Cardiac muscle cell (in vitro differentiated cells and primary cell): ENCODE measurements around the gene NFE2L3. TPM values are rescaled to one million over a fixed set of nuclear protein-coding genes. Genes with fewer than 3 reads are reported as not detected.
"Not testable (repeated sequence)": the region's sequence is repeated elsewhere in the genome, so short reads cannot be mapped to it uniquely, and the experiment has no call there.

Experiments
- DNase-seq, 2 donors: peaks; one replicate each; pipeline versions ENCODE4 v3.0.0 to v3.0.0-alpha.2; 2010 to 2017; ENCODE audit warnings: low read depth in 1 of 2, low spot score in 1 of 2
- H3K27ac ChIP-seq: fragments of 200-600 bp; sonication (generic); 2 replicates; pipeline ENCODE4 v1.5.1; 2016
- H3K27me3 ChIP-seq: fragments of 200-600 bp; sonication (generic); 2 replicates; pipeline ENCODE4 v1.6.0; 2016; ENCODE audit warnings: control low read depth
- H3K36me3 ChIP-seq: fragments of 200-600 bp; sonication (generic); 2 replicates; pipeline ENCODE4 v1.5.1; 2016; ENCODE audit warnings: control low read depth
- H3K4me1 ChIP-seq: fragments of 200-600 bp; sonication (generic); 2 replicates; pipeline ENCODE4 v1.8.1; 2017; ENCODE audit warnings: low read depth, mild to moderate bottlenecking, mixed run types
- H3K4me3 ChIP-seq: fragments of 200-600 bp; sonication (generic); 2 replicates; pipeline ENCODE4 v1.5.1; 2016; ENCODE audit warnings: mild to moderate bottlenecking
- H3K9me3 ChIP-seq: fragments of 200-600 bp; sonication (generic); 2 replicates; pipeline ENCODE4 v1.5.1; 2017; ENCODE audit warnings: low read depth, mild to moderate bottlenecking, control low read depth
- CTCF ChIP-seq: IDR thresholded peaks from 2 replicates; pipeline ENCODE4 v1.5.1; 2012; ENCODE audit warnings: low read depth, mild to moderate bottlenecking, low read length
- polyA plus RNA-seq: library from polyadenylated mRNA; unstranded; fragments of >200 nt; fragmentation: Nextera tagmentation; extraction: Ambion mirVana; gene quantifications from 2 replicates; pipeline ENCODE4 v1.2.1, GENCODE V29; 2016
- total RNA-seq: library from RNA; depleted of rRNA; stranded (reverse); fragments of >200 nt; gene quantifications from 2 replicates; pipeline ENCODE4 v1.2.3, GENCODE V29; 2016

The NFE2L3 gene
- total and polyA plus RNA-seq, 2 experiments from 2014 or later, result 2.1 TPM

GRCh38 chr7:26115650-26116049, 36.3 kb upstream of the NFE2L3 start:
- Histone ChIP-seq H3K4me1 (no peaks in the 10 kb centered on the region), H3K36me3 (no peaks in the 10 kb centered on the region), H3K27ac (no peak overlapping the region), H3K9me3 (no peaks in the 10 kb centered on the region), H3K27me3 (no peaks in the 10 kb centered on the region), H3K4me3 (no peak overlapping the region)
- no peak for TF ChIP-seq CTCF
- no peak for DNase-seq

GRCh38 chr7:26117142-26117807, 34.7 kb upstream of the NFE2L3 start:
- H3K36me3 ChIP-seq, result no peaks in the 10 kb centered on the region
- no peak overlapping the region for H3K4me3 ChIP-seq
- no peak overlapping the region for H3K27ac ChIP-seq
- no peaks in the 10 kb centered on the region for H3K9me3 ChIP-seq
- no peaks in the 10 kb centered on the region for H3K27me3 ChIP-seq
- TF ChIP-seq CTCF, result no peak
- DNase-seq, result no peak
- no peaks in the 10 kb centered on the region for H3K4me1 ChIP-seq

- Histone ChIP-seq H3K27ac (no peak overlapping the region), H3K36me3 (no peaks in the 10 kb centered on the region)
- TF ChIP-seq CTCF, result no peak
These were observed 34.0 kb upstream of the NFE2L3 start for GRCh38 chr7:26117970-26118369.

GRCh38 chr7:26122745-26123144, 29.3 kb upstream of the NFE2L3 start:
- TF ChIP-seq CTCF, result no peak
- Histone ChIP-seq H3K4me3 (no peak overlapping the region), H3K36me3 (no peaks in the 10 kb centered on the region), H3K27me3 (no peaks in the 10 kb centered on the region), H3K4me1 (no peaks in the 10 kb centered on the region), H3K9me3 (no peaks in the 10 kb centered on the region), H3K27ac (no peak overlapping the region)
- no peak for DNase-seq

More at GRCh38 chr7:26117970-26118369, 34.0 kb upstream of the NFE2L3 start:
- H3K4me1 ChIP-seq, result no peaks in the 10 kb centered on the region
- H3K27me3 ChIP-seq, result no peaks in the 10 kb centered on the region
- no peaks in the 10 kb centered on the region for H3K9me3 ChIP-seq
- H3K4me3 ChIP-seq, result no peak overlapping the region
- DNase-seq, result no peak

- H3K9me3 ChIP-seq, H3K27ac ChIP-seq, H3K4me1 ChIP-seq, H3K27me3 ChIP-seq, H3K36me3 ChIP-seq, DNase-seq, H3K4me3 ChIP-seq: not testable (repeated sequence)
These were observed 27.2 kb upstream of the NFE2L3 start for GRCh38 chr7:26124775-26125174.

- Histone ChIP-seq H3K4me3 (no peak overlapping the region), H3K9me3 (no peaks in the 10 kb centered on the region), H3K27ac (no peak overlapping the region), H3K36me3 (no peaks in the 10 kb centered on the region), H3K4me1 (no peaks in the 10 kb centered on the region), H3K27me3 (no peaks in the 10 kb centered on the region)
- no peak for DNase-seq
- no peak for TF ChIP-seq CTCF
These were observed 24.6 kb upstream of the NFE2L3 start for GRCh38 chr7:26127411-26127810.
